ENCODE measurements around the gene ZNF646. TPM values are rescaled to one million over a fixed set of nuclear protein-coding genes. Genes with fewer than 3 reads are reported as not detected.
A peak's percentile ranks its signal among the peaks of the same experiment; 100 is the strongest.
"Not testable (repeated sequence)": the region's sequence is repeated elsewhere in the genome, so short reads cannot be mapped to it uniquely, and the experiment has no call there.

The ZNF646 gene
- total and polyA plus RNA-seq, 2 donors (not counting 3 experiments of a cell fraction or from before 2014, with no cell fraction given), result 4.1 to 15.9 TPM

GRCh38 chr16:31099860-31100638, 25.8 kb downstream of the ZNF646 start:
- Histone ChIP-seq H3K36me3 (ENCODE audit: control insufficient read depth in 2 of 2, extremely low read depth in 1 of 2, insufficient read depth in 2 of 2, low read length in 2 of 2) (no peaks in the 10 kb centered on the region), H3K4me1 (ENCODE audit: control insufficient read depth, extremely low read depth, insufficient read depth, low read length) (no peaks in the 10 kb centered on the region), H3K9ac (replicated peaks; ENCODE audit: extremely low read depth, insufficient read depth, low read length) (no peak overlapping the region), H3K27me3 (ENCODE audit: control insufficient read depth in 2 of 2, insufficient read depth in 2 of 2, low read length in 2 of 2) (no peaks in the 10 kb centered on the region), H3K9me3 (replicated peaks; ENCODE audit: control insufficient read depth, insufficient read depth, low read length) (no peaks in the 10 kb centered on the region), H2AFZ (ENCODE audit: low read depth, low read length) (no peak overlapping the region), H4K20me1 (replicated peaks; ENCODE audit: control insufficient read depth, extremely low read depth, insufficient read depth, low read length) (no peaks in the 10 kb centered on the region), H3K4me3 (replicated peaks in 1 of 3; ENCODE audit: insufficient read depth in 1 of 3, low read depth in 1 of 3, low read length in 3 of 3) (no peak overlapping the region), H3K27ac (ENCODE audit: insufficient read depth, low read depth, low read length) (no peak overlapping the region), H3K9me1 (replicated peaks; ENCODE audit: control insufficient read depth, extremely low read depth, insufficient read depth, low read length) (no peaks in the 10 kb centered on the region), H3K79me2 (ENCODE audit: control insufficient read depth, insufficient read depth, low read length) (no peaks in the 10 kb centered on the region), H3K4me2 (ENCODE audit: insufficient read depth, low read length) (no peak overlapping the region)
- TF ChIP-seq POLR2A (IDR thresholded peaks at IDR 0.05; ENCODE audit: low read depth, low read length), result no peak
- TF ChIP-seq MYC (IDR thresholded peaks at IDR 0.05; ENCODE audit: low read depth, low read length), result no peak
- TF ChIP-seq FOS (IDR thresholded peaks at IDR 0.05; ENCODE audit: borderline replicate concordance, insufficient read depth, low read length), result peak; percentile 28
- no TSS peak for BruUV-seq (replicated peaks)
- POLR2A ChIA-PET, result no interaction called here
- DNase-seq (ENCODE audit: low read depth, low spot score) (peak; percentile 18), FAIRE-seq (peak; percentile 47)
- intact Hi-C loops (cut with micrococcal nuclease), result no loop called here
- CTCF ChIA-PET, result interaction anchor here (0.6 to 3.8 kb wide), 7 partner anchors 14 to 116 kb away, joined by 3 to 17 read pairs (median 3); partner anchors contain the start of gene HSD3B7
- dilution Hi-C loops (cut with MboI; ENCODE audit: extremely low pct_ligation_motif_present, low sequenced_read_pairs), result no loop called here

- dilution Hi-C loops (cut with MboI; ENCODE audit: extremely low pct_ligation_motif_present, low sequenced_read_pairs); H2AFZ ChIP-seq (ENCODE audit: low read depth, low read length); H3K27me3 ChIP-seq (ENCODE audit: control insufficient read depth in 2 of 2, insufficient read depth in 2 of 2, low read length in 2 of 2); intact Hi-C loops (cut with micrococcal nuclease); H3K9me3 ChIP-seq (replicated peaks; ENCODE audit: control insufficient read depth, insufficient read depth, low read length); H3K27ac ChIP-seq (ENCODE audit: insufficient read depth, low read depth, low read length); H3K36me3 ChIP-seq (ENCODE audit: control insufficient read depth in 2 of 2, extremely low read depth in 1 of 2, insufficient read depth in 2 of 2, low read length in 2 of 2); H3K9ac ChIP-seq (replicated peaks; ENCODE audit: extremely low read depth, insufficient read depth, low read length); H3K79me2 ChIP-seq (ENCODE audit: control insufficient read depth, insufficient read depth, low read length); H3K9me1 ChIP-seq (replicated peaks; ENCODE audit: control insufficient read depth, extremely low read depth, insufficient read depth, low read length); DNase-seq (ENCODE audit: low read depth, low spot score); FAIRE-seq; H3K4me1 ChIP-seq (ENCODE audit: control insufficient read depth, extremely low read depth, insufficient read depth, low read length); POLR2A ChIA-PET; H4K20me1 ChIP-seq (replicated peaks; ENCODE audit: control insufficient read depth, extremely low read depth, insufficient read depth, low read length); H3K4me2 ChIP-seq (ENCODE audit: insufficient read depth, low read length); H3K4me3 ChIP-seq (replicated peaks in 1 of 3; ENCODE audit: insufficient read depth in 1 of 3, low read depth in 1 of 3, low read length in 3 of 3); BruUV-seq (replicated peaks): not testable (repeated sequence)
- CTCF ChIA-PET, result interaction anchor here (0.9 to 3.8 kb wide), 6 partner anchors 17 to 117 kb away, joined by 3 to 17 read pairs (median 4); partner anchors contain the start of genes HSD3B7 and KAT8
Measured at GRCh38 chr16:31100876-31101641, 26.8 kb downstream of the ZNF646 start.

All from endothelial cell of umbilical vein (primary cell).